Kidney (tissue), 14 donors: ENCODE results near the gene VAMP2. TPM values are rescaled to one million over a fixed set of nuclear protein-coding genes. Genes with fewer than 3 reads are reported as not detected.

ENCODE experiments used
- DNase-seq, 5 donors: peaks; one replicate each; pipeline ENCODE4 v3.0.0-alpha.2; 2013 to 2020
- FAIRE-seq: peaks from 2 replicates; lab custom pipeline; 2012; peaks lifted over from hg19 to GRCh38; lab: Jason Lieb, UNC
- H3K27ac ChIP-seq, 2 donors: one replicate each; pipeline ENCODE4 v1.7.0; 2013; ENCODE audit warnings: low read depth in 2 of 2, low read length in 2 of 2, inconsistent platforms in 1 of 2
- H3K27me3 ChIP-seq: one replicate; pipeline ENCODE4 v1.7.1; 2013; ENCODE audit warnings: low read length, inconsistent platforms; ENCODE audit not compliant: control insufficient read depth, insufficient read depth
- H3K36me3 ChIP-seq, 3 donors: one replicate each; pipeline versions ENCODE4 v1.7.0 to v1.7.1; 2013; ENCODE audit warnings: low read length in 3 of 3, control low read depth in 1 of 3, inconsistent platforms in 1 of 3; ENCODE audit not compliant: insufficient read depth in 3 of 3, control insufficient read depth in 2 of 3
- H3K4me1 ChIP-seq, 3 donors: one replicate each; pipeline versions ENCODE4 v1.7.0 to v1.7.1; 2013; ENCODE audit warnings: low read length in 3 of 3, inconsistent platforms in 1 of 3, low read depth in 1 of 3; ENCODE audit not compliant: control insufficient read depth in 2 of 3, insufficient read depth in 2 of 3
- H3K4me3 ChIP-seq, 3 donors: one replicate each; pipeline versions ENCODE4 v1.7.0 to v1.8.1; 2013; ENCODE audit warnings: low read length in 3 of 3, control low read depth in 1 of 3, inconsistent platforms in 1 of 3
- H3K9ac ChIP-seq, 3 donors: one replicate each; pipeline versions ENCODE4 v1.7.0 to v1.7.1; 2013; ENCODE audit warnings: low read length in 3 of 3, control low read depth in 1 of 3, inconsistent platforms in 1 of 3
- H3K9me3 ChIP-seq, 3 donors: one replicate each; pipeline versions ENCODE4 v1.7.0 to v1.7.1; 2013; ENCODE audit warnings: low read length in 3 of 3, control low read depth in 1 of 3, inconsistent platforms in 1 of 3; ENCODE audit not compliant: control insufficient read depth in 2 of 3, insufficient read depth in 1 of 3
- CTCF ChIP-seq: IDR thresholded peaks from 3 replicates; pipeline ENCODE4 v1.5.1; 2012; ENCODE audit warnings: mild to moderate bottlenecking, moderate library complexity, borderline replicate concordance; ENCODE audit not compliant: insufficient read depth; ENCODE audit errors: extremely low read depth
- intact Hi-C: fragments of 100-400 bp; cut with DNase I; formaldehyde crosslinking; loops from one replicate; pipeline ENCODE4 v1.11.1; 2022
- polyA plus RNA-seq: library from polyadenylated mRNA; stranded (reverse); fragments of 350-450 nt; fragmentation: Illumina TruSeq; extraction: RNeasy Lipid Tissue Mini Kit (QIAGEN cat#74804); gene quantifications from one replicate; pipeline ENCODE4 v1.2.3, GENCODE V29; 2014; ENCODE audit warnings: low read depth, low replicate concordance; ENCODE audit not compliant: insufficient read depth
- total RNA-seq: library from RNA; stranded (reverse); fragmentation: NEBNext Ultra II Directional; extraction: Animal tissue kit (Norgen Biotek cat#: 25700); gene quantifications from one replicate; pipeline ENCODE4 v1.2.1, GENCODE V29; 2021
- donor health status: control.
- donor health status: control.
- donor health status: control.
- donor health status: control.
- donor health status: control.
- donor health status: DM: yes; HTN: yes; CAD: no.
- donor health status: Normal renal cell carcinoma (clear cell type).

VAMP2 gene
- total and polyA plus RNA-seq, 2 donors from 2014 or later = 107 to 124 TPM

- no peak for FAIRE-seq
Measured at GRCh38 chr17:8155231-8155995, 7.3 kb downstream of the VAMP2 start.

GRCh38 chr17:8154608-8155155 is 8.1 kb downstream of the VAMP2 start:
- intact Hi-C loops = no loop called here
- peak overlapping the region in 2 of 3 donors; percentile 99 to 100 for H3K9ac ChIP-seq
- H3K9me3 ChIP-seq = no peaks in the 10 kb centered on the region
- no peaks in the 10 kb centered on the region for H3K27me3 ChIP-seq
- H3K4me1 ChIP-seq = peaks cover 5 to 34% (median 21%) of the 10 kb centered on the region in 3 donors
- peak overlapping the region; percentile 99 to 100 for H3K27ac ChIP-seq
- DNase-seq (peak in 1 of 5 donors; percentile 43), FAIRE-seq (no peak)
- peak overlapping the region; percentile 4 to 99 (median 99) for H3K4me3 ChIP-seq
- no peak for TF ChIP-seq CTCF
- H3K36me3 ChIP-seq = peaks cover 0 to 21% (median 7%) of the 10 kb centered on the region in 3 donors

More at GRCh38 chr17:8155231-8155995, 7.3 kb downstream of the VAMP2 start:
- Histone ChIP-seq H3K9me3 (no peaks in the 10 kb centered on the region), H3K4me3 (peak overlapping the region; percentile 75 to 99 (median 99)), H3K9ac (peak overlapping the region; percentile 61 to 100 (median 99)), H3K36me3 (peaks cover 0 to 18% (median 2%) of the 10 kb centered on the region in 3 donors), H3K27ac (peak overlapping the region; percentile 99 to 100), H3K4me1 (peaks cover 5 to 30% (median 21%) of the 10 kb centered on the region in 3 donors), H3K27me3 (no peaks in the 10 kb centered on the region)
- intact Hi-C loops = no loop called here
- DNase-seq = peak in 2 of 5 donors; percentile 45 to 53
- no peak for TF ChIP-seq CTCF

- intact Hi-C loops = no loop called here
- Histone ChIP-seq H3K9me3 (no peaks in the 10 kb centered on the region), H3K9ac (peak overlapping the region; percentile 71 to 99 (median 87)), H3K27me3 (no peaks in the 10 kb centered on the region), H3K4me1 (peaks cover 5 to 34% (median 21%) of the 10 kb centered on the region in 3 donors), H3K4me3 (peak overlapping the region; percentile 35 to 99 (median 99)), H3K36me3 (peaks cover 0 to 25% (median 13%) of the 10 kb centered on the region in 3 donors), H3K27ac (peak overlapping the region; percentile 99 to 100)
- TF ChIP-seq CTCF = no peak
- FAIRE-seq (peak; percentile 90), DNase-seq (peak; percentile 97 to 100 (median 98))
Measured at GRCh38 chr17:8153957-8154607, 8.7 kb downstream of the VAMP2 start.
